GM23338 (cell line): ENCODE data around the gene SPEM3. TPM values are rescaled to one million over a fixed set of nuclear protein-coding genes. Genes with fewer than 3 reads are reported as not detected.
A peak's percentile ranks its signal among the peaks of the same experiment; 100 is the strongest.

ENCODE experiments used
- ATAC-seq: fragments of 200-7000 bp; cut with Tn5 transposase; 3 replicates; pipeline ENCODE4 v1.9.1; 2020
- DNase-seq: peaks from one replicate; pipeline ENCODE4 v3.0.0-alpha.2; 2015; ENCODE audit warnings: low spot score
- H2AFZ ChIP-seq: fragments of 200-600 bp; sonication (generic); 2 replicates; pipeline ENCODE4 v1.8.0; 2016; ENCODE audit warnings: antibody characterized with exemption, mild to moderate bottlenecking, moderate library complexity
- H3F3A ChIP-seq: fragments of 200-600 bp; sonication (generic); replicated peaks from 2 replicates; pipeline ENCODE4 v1.8.0; 2017; ENCODE audit warnings: antibody characterized with exemption, mixed run types, low read depth
- H3K27ac ChIP-seq: fragments of 200-600 bp; sonication (generic); 2 replicates; pipeline ENCODE4 v1.6.1; 2016; ENCODE audit warnings: low read depth
- H3K27me3 ChIP-seq: fragments of 200-600 bp; sonication (generic); 2 replicates; pipeline ENCODE4 v1.8.0; 2016; ENCODE audit warnings: mild to moderate bottlenecking, mixed run types, moderate library complexity; ENCODE audit not compliant: insufficient read depth
- H3K36me3 ChIP-seq: fragments of 200-600 bp; sonication (generic); 2 replicates; pipeline ENCODE4 v1.8.0; 2016; ENCODE audit warnings: mild to moderate bottlenecking; ENCODE audit not compliant: insufficient read depth
- H3K4me1 ChIP-seq: fragments of 200-600 bp; sonication (generic); 2 replicates; pipeline ENCODE4 v1.8.0; 2016; ENCODE audit warnings: mild to moderate bottlenecking, moderate library complexity; ENCODE audit not compliant: insufficient read depth
- H3K4me2 ChIP-seq: fragments of 200-600 bp; sonication (generic); 2 replicates; pipeline ENCODE4 v1.7.1; 2017; ENCODE audit warnings: mixed run types
- H3K4me3 ChIP-seq: fragments of 200-600 bp; sonication (generic); 2 replicates; pipeline ENCODE4 v1.6.1; 2016; ENCODE audit warnings: mixed run types
- H3K79me2 ChIP-seq: fragments of 200-600 bp; sonication (generic); replicated peaks from 2 replicates; pipeline ENCODE4 v1.8.0; 2017; ENCODE audit warnings: mild to moderate bottlenecking; ENCODE audit not compliant: insufficient read depth
- H3K9me2 ChIP-seq: fragments of 200-600 bp; sonication (generic); 2 replicates; pipeline ENCODE4 v1.8.0; 2017; ENCODE audit not compliant: insufficient read depth
- H4K20me1 ChIP-seq: fragments of 200-600 bp; sonication (generic); replicated peaks from 2 replicates; pipeline ENCODE4 v1.8.0; 2017; ENCODE audit warnings: mild to moderate bottlenecking; ENCODE audit not compliant: insufficient read depth
- H3K27ac Mint-ChIP-seq: 2 replicates; pipeline ENCODE4 v1.8.0; 2020; ENCODE audit warnings: inconsistent platforms, mild to moderate bottlenecking, moderate library complexity, mixed read lengths
- H3K27me3 Mint-ChIP-seq: 3 replicates; pipeline ENCODE4 v1.8.0; 2022; ENCODE audit warnings: low read depth, mild to moderate bottlenecking, moderate library complexity, mixed read lengths, inconsistent platforms; ENCODE audit not compliant: insufficient read depth, poor library complexity
- H3K36me3 Mint-ChIP-seq: 3 replicates; pipeline ENCODE4 v1.8.0; 2021; ENCODE audit warnings: low read depth, mild to moderate bottlenecking, inconsistent platforms, moderate library complexity, mixed read lengths
- H3K4me1 Mint-ChIP-seq: 3 replicates; pipeline ENCODE4 v1.8.0; 2020; ENCODE audit warnings: mild to moderate bottlenecking, inconsistent platforms, mixed read lengths
- H3K4me3 Mint-ChIP-seq: 3 replicates; pipeline ENCODE4 v1.8.0; 2021; ENCODE audit warnings: moderate library complexity, mild to moderate bottlenecking, inconsistent platforms, mixed read lengths
- H3K9me3 Mint-ChIP-seq: 3 replicates; pipeline ENCODE4 v1.8.0; 2020; ENCODE audit warnings: moderate library complexity, mild to moderate bottlenecking, inconsistent platforms, mixed read lengths
- CREB1 ChIP-seq: fragments of 250-450 bp; sonication (Bioruptor Pico); IDR thresholded peaks from 2 replicates; pipeline ENCODE4 v1.5.0; 2020; ENCODE audit warnings: low read depth, mild to moderate bottlenecking, moderate library complexity
- CTCF ChIP-seq, 2 experiments: fragments of 200-600 bp in 1 of 2; sonication (generic) in 1 of 2; conservative IDR thresholded peaks; 2 replicates each; pipeline versions ENCODE4 v1.5.1 to v1.6.1; 2016 to 2017; ENCODE audit warnings: antibody characterized with exemption in 2 of 2, low read depth in 2 of 2, mild to moderate bottlenecking in 2 of 2, moderate library complexity in 1 of 2
- EZH2 ChIP-seq: fragments of 200-600 bp; sonication (generic); IDR thresholded peaks from one replicate; pipeline ENCODE4 v1.8.0; 2017; ENCODE audit warnings: antibody characterized with exemption, mild to moderate bottlenecking, low read depth; ENCODE audit not compliant: unreplicated experiment
- JUNB ChIP-seq: IDR thresholded peaks from one replicate; pipeline ENCODE4 v1.6.1; 2016; ENCODE audit warnings: antibody characterized with exemption; ENCODE audit not compliant: unreplicated experiment
- POLR2AphosphoS5 ChIP-seq: IDR thresholded peaks from 2 replicates; pipeline ENCODE4 v1.6.1; 2016; ENCODE audit warnings: antibody characterized with exemption, low read depth
- polyA plus RNA-seq: library from polyadenylated mRNA; unstranded; fragments of >200 nt; fragmentation: Nextera tagmentation; extraction: Ambion mirVana; gene quantifications from 2 replicates; pipeline ENCODE4 v1.2.1, GENCODE V29; 2016
- total RNA-seq: library from RNA; depleted of rRNA; stranded (reverse); fragments of >200 nt; shearing (Covaris generic); gene quantifications from 2 replicates; pipeline ENCODE4 v1.2.3, GENCODE V29; 2014

The SPEM3 gene
- total and polyA plus RNA-seq, 2 experiments from 2014 or later = not detected

GRCh38 chr17:7403727-7403976 is 25.0 kb upstream of the SPEM3 start (continued):
- no peak for TF ChIP-seq CTCF (conservative IDR thresholded peaks at IDR 0.05; ENCODE audit: low read depth in 2 of 2)

- peaks cover 27% of the 10 kb centered on the region for H3K4me1 Mint-ChIP-seq
- H3K27ac ChIP-seq = peak within 1 kb of the TSS; percentile 78; the same call in 1 of the 2 replicates
- H2AFZ ChIP-seq = no peak within 1 kb of the TSS
- H3K27me3 Mint-ChIP-seq = peaks cover 11% of the 10 kb centered on the region
- no peaks in the 10 kb centered on the region for H3K9me2 ChIP-seq
- H3K4me3 ChIP-seq = peak within 1 kb of the TSS; percentile 90
- H4K20me1 ChIP-seq = peaks cover 12% of the 10 kb centered on the region
- peaks cover 12% of the 10 kb centered on the region; the same call in 2 of the 3 replicates for H3K36me3 Mint-ChIP-seq
- no peaks in the 10 kb centered on the region for H3K9me3 Mint-ChIP-seq
- H3K4me2 ChIP-seq = peak within 1 kb of the TSS; percentile 99
- DNase-seq (peak; percentile 100), ATAC-seq (peak; percentile 83)
- peaks cover 27% of the 10 kb centered on the region for H3F3A ChIP-seq
- H3K27me3 ChIP-seq = no peaks in the 10 kb centered on the region
- H3K27ac Mint-ChIP-seq = peak within 1 kb of the TSS; percentile 93
- peak; percentile 92 for TF ChIP-seq POLR2AphosphoS5
- TF ChIP-seq CREB1 = peak; percentile 70
- TF ChIP-seq EZH2 = no peak
- H3K4me1 ChIP-seq = peaks cover 28% of the 10 kb centered on the region
- H3K4me3 Mint-ChIP-seq = peak within 1 kb of the TSS; percentile 88
- H3K36me3 ChIP-seq = peaks cover 3% of the 10 kb centered on the region; the same call in 1 of the 2 replicates
- H3K79me2 ChIP-seq = peaks cover 14% of the 10 kb centered on the region
Measured at GRCh38 chr17:7403977-7404736, 24.5 kb upstream of the SPEM3 start, which contains the start of gene TMEM256. Gene TMEM256 (minus strand): TSS chr17:7404097. CDS start chr17:7404084, 13 bp downstream.

- Histone ChIP-seq H3K4me2 (peak overlapping the region; percentile 99), H3F3A (peaks cover 27% of the 10 kb centered on the region), H3K9me2 (no peaks in the 10 kb centered on the region), H3K4me3 (peak overlapping the region; percentile 90), H3K36me3 (peaks cover 3% of the 10 kb centered on the region; the same call in 1 of the 2 replicates), H3K79me2 (peaks cover 14% of the 10 kb centered on the region), H3K27me3 (no peaks in the 10 kb centered on the region), H2AFZ (peak overlapping the region; percentile 69; the same call in 1 of the 2 replicates), H4K20me1 (peaks cover 12% of the 10 kb centered on the region), H3K27ac (no peak overlapping the region), H3K4me1 (peaks cover 28% of the 10 kb centered on the region)
- Mint-ChIP-seq H3K4me3 (peak overlapping the region; percentile 88), H3K27me3 (peaks cover 16% of the 10 kb centered on the region), H3K4me1 (peaks cover 28% of the 10 kb centered on the region), H3K27ac (peak overlapping the region; percentile 88), H3K9me3 (no peaks in the 10 kb centered on the region), H3K36me3 (peaks cover 19% of the 10 kb centered on the region)
- TF ChIP-seq JUNB (no peak), POLR2AphosphoS5 (peak; percentile 4; the same call in 1 of the 2 replicates)
- DNase-seq (peak; percentile 86), ATAC-seq (peak; percentile 1; the same call in 2 of the 3 replicates)
Measured at GRCh38 chr17:7404737-7405349, 23.8 kb upstream of the SPEM3 start.
